Stimulated activated CD8-positive, alpha-beta memory T cell treated with anti-CD3 and anti-CD28 coated beads, Interleukin-7, amount 100 ng/mL, for 1 hour (primary cell): ENCODE measurements around the gene ANKRD33B.

Experiments used
- DNase-seq, 2 donors: peaks; one replicate each; pipeline ENCODE4 v3.0.0-alpha.2; 2020; ENCODE audit warnings: low read depth in 2 of 2

Gene ANKRD33B

DNA sequence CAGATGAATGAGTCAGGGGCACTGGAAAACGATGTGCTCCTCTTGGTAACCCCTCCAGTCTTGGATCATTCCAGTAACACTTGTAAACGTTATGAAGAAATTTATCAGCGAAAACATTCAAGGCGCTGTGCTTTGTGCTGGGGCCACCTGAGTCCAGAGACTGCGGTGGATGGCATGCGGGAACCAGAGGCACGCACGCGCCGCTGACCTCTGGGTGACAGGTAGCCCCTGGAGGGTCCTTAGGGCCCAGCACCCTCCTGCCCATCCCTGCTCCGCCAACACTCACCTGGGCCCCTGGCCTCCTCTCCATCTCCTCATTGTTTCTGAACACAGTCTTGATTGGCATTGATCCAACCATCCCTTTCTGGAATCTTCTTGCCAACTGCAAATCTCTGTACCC is 110.2 kb downstream of the ANKRD33B start:
- DNase-seq: no peak

DNA sequence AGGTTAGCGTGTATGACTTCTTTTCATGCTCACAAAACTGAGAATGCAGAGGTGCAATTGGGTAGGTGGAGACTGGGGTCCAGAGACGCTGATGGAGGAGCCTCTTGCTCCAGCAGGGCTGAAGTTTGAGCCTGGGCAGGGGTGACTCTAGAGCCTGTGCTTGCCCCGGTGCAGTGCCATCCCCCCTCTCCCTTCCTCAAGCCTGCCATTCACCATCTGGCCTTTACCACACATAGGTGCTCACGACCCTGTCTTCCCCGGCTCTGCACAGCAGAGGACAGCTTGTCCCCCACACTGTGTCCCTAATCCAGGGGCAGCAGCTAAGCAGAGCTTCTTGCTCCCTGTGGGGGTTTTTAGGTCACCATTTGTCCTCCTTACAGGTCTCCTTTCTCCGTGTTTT is 110.7 kb downstream of the ANKRD33B start:
- no peak for DNase-seq

DNA sequence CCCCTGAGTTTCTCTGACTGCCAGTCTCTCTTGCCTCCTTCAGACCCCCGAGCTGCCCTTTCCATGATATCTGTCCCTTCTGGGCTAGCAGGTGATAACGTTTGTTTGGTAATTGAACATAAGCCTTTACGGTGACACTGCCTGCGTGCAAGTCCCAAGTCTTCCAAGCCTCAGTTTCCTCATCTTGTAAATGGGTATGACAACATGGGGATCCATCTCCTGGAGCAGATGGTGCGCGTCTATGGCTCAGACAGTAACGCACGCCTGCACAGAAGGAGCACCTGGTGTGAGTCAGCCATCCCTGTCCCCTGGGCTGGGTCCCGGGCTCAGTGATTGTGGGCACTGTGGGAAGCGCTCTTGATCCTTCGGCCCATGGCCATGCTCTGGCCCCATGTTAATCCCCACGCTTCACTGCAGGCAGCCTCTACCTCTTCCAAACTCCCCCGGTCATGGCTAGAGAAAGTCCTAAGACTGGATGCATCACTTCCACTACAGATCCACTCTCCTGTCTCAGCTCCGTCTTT is 111.4 kb downstream of the ANKRD33B start:
- no peak for DNase-seq

DNA sequence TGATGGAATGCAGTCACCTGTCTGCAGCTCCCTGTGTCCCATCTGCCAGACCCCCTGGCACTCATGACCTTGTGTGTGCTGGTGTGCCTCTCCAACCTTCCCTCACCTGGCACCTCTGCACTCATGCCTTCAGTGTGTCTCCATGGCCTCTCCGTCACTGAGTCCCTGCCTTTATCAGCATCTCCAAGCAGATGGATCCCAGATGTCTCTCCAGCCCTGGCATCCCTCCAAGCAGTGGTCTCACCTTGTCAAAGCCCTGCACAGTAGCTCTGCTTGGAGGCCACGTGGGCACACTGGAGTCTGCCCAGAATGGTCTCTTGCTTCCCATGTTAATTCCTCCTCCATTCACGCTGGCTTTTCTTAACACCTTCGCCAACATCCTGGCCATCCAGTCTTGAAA is 112.4 kb downstream of the ANKRD33B start:
- DNase-seq: no peak

DNA sequence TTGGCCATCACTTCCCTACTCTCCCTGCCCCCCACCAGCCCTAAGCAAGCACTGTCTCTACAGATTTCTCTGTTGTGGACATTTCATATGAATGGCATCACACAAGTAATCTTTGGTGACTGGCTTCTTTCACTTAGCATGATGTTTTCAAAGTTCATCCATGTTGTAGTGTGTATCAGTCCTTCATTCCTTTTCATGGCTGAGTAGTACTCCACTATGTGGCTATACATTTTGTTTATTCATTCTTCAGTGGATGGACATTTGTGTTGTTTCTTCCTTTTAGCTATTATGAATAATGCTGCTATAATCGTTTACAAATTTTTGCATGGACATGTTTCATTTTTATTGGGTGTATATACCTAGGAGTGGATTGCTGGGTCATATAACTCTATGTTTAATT is 113.1 kb downstream of the ANKRD33B start:
- no peak for DNase-seq

DNA sequence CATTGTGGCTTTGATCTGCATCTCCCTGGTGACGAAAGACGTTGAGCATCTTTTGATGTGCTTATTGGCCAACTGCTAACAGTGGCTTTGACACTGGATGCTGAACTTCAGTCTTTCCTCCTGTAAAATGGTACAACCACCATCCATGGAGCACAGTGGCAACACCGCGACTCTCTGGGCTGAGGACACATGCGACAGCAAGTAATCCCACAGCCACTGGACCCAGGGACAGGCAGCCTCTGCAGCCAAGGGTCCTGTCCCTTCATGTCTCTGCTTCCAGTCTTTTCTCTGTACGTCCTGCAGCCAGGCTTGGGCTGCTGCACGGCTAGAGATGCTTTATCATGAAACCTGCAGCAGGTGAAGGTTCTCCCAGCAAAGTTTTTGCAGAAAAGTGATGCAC is 113.7 kb downstream of the ANKRD33B start:
- DNase-seq: no peak

DNA sequence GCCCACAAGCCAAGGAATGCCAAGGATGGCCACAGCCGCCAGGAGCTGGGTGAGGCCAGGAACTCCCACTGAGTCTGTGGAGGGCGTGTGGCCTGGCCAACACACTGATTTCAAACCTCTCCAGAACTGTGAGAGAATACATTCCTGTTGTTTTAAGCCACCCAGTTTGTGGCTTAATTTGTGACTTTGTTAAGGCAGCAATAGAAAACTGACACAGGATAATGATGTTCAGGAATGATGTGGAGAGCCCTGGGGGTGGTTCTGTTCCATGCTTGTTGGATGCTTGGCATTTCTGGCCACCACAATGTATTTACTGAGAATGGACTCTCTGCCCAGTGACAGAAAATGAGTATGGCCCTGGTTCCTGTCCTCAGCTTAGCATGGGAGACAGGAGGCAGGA is 114.4 kb downstream of the ANKRD33B start:
- no peak for DNase-seq

DNA sequence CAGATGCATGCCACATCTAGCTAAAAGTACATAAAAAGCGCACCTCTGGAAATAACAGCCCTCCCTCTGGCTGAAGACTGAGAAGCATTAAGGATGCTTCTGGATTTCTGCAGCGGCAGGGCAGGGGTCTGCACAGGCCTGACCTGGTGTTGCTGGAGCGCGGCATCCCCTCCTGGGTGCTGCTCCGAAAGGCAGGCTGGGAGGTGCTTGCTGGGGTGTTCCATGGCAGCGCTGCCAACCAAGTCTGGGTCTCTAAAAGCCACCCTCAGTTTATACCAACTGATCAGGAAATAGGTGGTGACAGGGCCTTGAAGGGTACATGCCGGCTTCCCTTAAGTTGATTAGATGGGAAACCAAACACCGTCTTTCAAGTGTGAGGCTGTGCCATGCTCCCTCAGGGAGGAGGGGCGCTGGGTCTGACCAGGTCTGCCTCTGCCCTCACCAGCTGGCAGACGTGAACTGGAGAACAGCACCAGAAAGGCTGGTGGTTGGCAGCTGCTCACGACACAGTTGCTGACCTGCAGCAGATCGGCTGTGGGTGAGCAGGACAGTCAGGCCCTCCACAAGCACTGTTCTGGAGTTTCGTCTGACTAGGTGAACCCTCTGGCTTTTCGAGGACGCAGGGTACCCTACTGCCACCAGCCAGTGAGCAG is 115.6 kb downstream of the ANKRD33B start:
- no peak for DNase-seq

DNA sequence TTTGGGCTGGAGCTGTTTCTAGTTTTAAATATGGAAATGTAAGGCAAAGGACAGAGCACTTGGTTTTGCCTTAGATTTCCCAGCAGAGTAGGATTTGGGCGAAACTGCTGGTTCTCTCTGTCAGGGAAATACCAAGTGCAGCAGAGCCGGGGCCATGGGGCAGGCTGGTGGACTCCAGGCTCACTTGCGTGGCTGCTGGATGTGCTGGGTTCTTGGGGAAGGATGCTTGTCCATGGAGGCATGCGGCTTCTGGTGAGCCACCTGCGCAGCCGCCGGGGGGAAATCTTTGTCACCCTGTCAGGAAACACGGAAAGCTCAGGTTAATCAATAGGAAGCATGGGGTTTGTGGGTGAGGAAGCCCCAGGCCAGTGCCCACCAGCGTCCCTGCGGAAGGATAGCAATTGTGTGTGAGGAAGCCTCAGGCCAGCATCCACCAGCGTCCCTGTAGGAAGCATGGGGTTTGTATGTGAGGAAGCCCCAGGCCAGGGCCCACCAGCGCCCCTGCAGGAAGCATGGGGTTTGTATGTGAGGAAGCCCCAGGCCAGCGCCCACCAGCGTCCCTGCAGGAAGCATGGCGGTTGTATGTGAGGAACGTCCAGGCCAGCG is 117.1 kb downstream of the ANKRD33B start:
- no peak for DNase-seq

DNA sequence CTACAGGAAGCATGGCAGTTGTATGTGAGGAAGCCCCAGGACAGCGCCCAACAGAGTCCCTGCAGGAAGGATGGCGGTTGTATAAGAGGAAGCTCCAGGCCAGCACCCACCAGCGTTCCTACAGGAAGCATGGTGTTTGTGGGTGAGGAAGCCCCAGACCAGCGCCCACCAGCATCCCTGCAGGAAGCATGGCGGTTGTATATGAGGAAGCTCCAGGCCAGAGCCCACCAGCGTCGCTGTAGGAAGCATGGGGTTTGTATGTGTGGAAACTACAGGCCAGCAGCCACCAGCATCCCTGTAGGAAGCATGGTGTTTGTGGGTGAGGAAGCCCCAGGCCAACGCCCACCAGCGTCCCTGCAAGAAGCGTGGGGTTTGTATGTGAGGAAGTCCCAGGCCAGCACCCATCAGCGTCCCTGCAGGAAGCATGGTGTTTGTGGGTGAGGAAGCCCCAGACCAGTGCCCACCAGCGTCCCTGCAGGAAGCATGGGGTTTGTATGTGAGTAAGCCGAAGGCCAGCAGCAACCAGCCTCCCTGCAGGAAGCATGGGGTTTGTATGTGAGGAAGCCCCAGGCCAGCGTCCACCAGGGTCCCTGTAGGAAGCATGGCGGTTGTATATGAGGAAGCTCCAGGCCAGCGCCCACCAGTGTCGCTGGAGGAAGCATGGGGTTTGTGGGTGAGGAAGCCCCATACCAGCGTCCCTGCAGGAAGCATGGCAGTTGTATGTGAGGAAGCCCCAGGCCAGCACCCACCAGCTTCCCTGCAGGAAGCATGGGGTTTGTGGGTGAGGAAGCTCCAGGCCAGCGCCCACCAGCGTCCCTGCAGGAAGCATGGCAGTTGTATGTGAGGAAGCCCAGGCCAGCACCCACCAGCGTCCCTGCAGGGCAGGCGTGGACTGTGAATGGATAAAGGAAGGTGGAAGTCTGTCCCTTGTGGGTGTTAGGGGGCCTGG is 118.1 kb downstream of the ANKRD33B start:
- no peak for DNase-seq

DNA sequence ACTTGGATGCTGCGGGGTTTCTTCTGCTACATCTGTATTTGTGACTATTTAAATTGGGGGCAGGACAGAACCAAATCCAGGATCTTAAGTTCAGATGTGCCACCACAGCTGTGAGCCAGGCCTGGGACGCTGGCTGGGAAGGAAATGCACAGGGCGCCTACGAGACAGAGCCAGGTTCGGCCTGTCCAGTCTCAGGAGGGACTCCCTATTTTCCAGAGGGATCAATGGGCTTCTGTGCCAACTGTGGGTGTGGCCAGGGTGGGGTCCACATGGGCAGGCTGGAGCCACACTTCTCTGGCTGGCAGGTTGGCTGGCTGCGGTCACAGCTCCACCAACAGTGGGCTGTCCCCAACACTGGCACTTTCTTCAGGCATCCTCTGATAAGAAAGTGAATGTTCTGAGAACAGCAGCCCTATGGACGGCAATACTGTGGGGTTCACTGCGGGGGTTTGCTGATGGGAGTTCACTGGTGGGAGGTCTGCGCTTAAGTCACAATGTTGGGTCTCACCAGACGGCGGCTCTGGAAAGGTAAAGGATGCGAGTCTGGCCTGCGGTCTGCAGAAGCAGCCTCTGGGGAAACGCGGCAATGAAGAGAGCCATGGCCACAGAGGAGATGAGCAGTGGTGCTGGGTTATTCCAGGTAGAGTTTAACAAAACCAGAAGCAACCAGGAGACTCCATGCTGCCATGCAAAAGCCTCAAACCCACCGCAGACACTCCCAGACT is 119.1 kb downstream of the ANKRD33B start:
- no peak for DNase-seq

DNA sequence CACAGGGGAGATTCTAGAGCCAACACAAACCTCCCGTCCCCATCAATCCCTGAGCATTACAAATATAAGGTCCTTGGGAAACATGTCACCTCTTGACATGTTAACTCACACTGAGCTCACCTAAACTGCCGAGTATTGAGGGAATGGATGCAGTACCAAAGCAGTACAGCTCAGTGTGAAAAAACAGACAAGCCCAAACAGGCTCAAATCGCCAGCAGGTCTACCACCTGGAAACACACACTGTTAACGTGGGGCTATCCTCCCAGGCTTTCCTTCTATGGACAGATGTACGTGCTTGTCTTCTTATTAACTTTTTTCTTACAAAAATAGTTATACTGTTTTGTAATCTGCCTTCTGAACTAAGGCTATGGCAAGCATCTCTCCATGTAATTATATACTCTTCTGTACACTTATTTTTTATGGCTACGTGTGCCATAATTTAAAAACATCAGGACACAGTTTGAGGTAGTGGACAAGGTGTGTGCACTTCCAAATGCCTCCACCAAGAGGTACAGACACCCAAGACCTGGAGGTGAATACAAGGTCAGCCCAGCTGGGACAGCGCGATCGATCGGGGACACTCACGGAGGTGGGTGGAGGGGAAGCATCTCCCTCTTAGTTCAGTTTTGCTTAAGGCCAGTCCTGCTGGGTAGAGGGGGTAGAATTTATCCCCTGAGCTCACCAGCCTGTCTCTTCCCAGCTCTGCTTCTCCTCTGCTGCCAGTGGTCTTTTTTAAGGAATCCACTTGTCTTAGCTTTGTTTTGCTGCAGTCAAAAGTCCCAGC is 120.6 kb downstream of the ANKRD33B start:
- DNase-seq: no peak

DNA sequence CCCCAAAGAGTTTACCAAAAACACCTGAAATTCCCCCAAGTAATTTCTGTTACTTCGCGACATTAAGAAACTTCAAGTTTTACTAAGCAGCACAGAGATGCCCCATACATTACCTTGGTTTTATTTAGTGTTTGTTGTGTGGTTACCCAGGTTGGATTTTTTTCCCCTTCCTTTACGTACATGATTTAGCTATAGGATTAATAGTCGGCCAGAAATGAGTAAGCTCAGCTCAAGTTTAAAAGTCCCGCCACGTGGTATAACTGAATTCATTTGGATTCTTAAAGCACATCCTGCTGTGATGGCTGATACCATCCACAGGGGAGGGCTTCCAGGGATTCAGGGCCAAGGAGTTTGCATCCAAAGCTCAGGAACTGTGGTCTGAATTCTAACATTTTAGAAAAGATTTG is 121.2 kb downstream of the ANKRD33B start:
- DNase-seq: no peak

DNA sequence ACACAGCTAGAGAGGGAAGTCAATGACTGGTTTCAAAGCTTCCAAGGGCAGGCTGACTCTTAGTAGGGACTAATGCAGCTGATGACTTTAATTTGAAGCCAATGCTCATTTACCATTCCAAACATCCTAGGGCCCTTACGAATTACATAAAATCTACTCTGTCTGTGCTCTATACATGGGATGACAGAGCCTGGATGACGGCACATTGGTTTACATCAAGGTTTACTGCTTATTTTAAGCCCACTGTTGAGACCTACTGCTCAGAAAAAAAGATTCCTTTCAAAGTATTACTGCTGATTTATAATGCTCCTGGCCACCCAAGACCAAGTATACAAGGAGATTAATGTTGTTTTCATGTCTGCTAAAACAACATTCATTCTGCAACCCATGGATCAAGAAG is 123.0 kb downstream of the ANKRD33B start:
- no peak for DNase-seq

DNA sequence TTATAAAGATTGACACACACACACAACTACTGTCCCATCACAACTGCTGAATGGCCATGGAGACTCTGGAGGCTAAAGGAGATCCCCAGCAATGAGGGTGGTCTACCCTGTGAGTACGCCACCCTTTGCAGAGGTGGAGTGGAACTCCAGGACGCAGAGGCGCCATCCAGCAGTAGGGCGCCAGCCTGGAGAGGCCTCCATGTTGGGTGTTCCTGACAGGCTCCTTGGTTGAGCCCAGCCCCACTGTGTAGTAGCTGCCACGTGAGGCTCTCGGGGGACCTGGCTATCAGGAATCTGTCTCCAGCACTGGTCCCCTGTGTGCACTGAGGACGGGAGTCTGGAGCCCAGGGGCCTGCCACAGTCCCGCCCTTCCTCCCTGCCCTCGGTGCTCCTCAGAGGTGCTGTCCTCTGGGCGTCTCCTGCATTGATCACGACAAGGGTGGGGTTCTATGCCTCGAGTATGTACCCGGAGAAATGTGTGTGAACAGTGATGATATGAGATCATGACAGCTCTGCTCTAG is 124.8 kb downstream of the ANKRD33B start:
- no peak for DNase-seq

DNA sequence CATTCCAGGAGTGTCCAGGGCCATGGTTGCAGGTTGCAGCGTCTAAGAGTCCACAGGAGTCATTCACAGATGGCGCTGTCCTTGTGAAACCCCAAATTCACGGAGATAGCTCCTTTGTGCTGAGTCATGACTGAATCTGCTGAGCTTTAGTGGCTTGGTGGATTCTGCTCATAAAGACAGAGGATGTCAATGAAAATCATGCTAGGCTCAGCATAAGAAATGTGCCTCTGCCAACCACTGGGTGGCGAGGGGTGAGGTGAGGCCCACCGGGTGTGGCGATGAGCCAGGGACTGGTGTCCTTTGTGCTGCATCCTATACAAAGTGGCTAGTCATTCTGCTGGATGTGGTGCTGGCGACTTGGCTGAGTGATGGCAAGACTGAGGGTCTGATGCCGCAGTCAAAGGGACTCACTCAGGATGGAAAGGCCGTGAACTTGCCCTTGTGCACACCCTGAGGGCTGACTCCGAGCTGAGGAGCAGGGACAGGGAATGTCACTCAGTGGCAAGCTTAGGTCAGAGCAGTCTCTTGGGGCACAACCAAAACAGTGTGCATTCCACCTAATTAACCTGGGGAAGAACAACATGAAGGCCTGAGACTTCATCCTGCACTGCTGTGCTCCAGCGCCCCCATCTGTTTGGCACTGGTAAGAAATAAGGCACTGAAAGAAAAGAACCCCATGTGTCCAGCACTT is 125.7 kb downstream of the ANKRD33B start:
- DNase-seq: no peak

DNA sequence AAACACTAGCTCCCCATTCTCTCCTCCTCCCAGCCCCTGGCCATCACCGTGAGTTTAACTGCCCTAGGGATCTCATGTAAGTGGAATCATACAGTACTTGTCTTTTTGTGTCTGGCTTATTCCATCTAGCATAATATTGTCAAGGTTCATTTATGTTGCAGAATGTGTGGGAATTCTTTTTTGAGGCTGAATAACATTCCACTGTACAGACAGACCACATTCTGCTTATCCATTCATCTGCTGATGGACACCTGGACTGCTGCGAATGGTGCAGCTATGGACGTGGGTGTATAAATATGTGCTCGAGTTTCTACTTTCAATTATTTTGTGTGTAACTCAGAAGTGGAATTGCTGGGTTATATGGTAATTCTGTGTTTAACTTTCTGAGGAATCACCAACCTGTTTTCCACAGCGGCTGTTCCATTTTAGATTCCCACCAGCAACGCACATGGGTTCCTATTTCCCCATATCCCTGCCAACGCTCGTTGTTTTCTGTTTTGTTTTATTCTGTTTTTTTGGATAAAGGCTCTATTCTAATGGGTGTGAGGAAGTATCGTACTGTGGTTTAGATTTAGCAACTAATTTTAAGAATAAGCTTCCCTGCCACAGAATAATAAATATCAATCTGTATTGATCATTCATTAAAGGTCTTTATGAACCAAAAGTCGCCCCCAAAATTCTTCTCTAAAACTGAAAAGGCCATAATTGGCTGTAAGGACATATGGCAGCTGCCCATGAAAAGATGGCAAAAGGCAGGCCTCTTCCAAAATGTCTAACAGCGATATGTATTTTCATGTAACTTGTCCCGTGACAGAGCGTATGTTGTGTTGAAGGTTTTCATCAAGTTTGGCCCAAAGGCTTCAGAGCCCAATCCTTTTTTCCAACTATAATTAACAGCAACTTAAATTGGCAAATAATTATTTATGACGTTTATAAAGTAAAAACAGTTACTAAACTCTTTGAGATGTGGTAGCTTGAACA is 126.9 kb downstream of the ANKRD33B start:
- no peak for DNase-seq

DNA sequence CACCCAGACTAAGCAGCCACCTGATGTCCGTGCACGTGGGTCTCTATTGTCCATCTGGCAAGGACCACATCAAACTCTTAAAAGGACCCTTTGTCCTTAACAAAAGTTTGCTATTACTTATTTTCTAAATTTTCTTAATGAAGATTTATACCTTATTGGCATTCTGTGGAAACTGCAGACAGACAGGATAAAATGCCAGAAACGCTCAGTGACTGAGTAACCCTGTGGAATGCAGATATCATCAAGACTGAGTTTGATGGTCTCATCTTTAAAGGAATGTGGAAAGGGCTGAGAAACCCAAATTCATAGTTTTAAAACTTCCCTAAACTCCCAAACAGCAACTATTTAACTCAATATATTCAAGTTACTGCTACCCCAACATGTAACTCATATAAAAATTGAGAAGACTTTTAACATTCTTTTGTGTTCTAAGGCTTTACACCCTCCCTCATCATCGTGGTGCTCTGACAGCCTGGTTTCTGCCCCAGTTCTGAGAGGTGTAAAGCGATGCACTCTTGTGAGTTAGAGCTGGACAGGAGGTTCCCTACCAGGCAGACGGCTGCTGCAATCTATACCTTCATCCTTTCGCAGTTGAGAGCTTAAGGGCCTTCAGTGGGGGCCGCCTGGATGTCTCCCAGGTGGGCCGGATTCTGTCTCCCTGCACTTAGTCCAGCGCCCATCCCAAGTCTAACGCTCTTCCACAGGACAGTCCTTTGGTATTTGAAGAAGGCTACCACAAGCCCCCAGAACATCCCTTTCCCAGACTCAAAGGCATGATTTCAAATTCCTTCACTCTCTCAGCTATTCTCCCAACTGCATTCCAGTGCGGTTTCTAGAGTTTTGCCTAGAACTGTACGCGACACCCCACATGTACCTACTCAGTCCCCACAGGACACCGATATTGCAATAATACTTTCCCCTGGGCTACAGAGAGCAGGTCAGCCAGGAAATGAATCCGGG is 128.2 kb downstream of the ANKRD33B start:
- DNase-seq: no peak
